GM18502 (cell line): ENCODE measurements around the gene RNF214.

ENCODE experiments used
- ATAC-seq: cut with Tn5 transposase; IDR thresholded peaks from one replicate; pipeline ENCODE4 v1.9.1; 2021; ENCODE audit warnings: mild to moderate bottlenecking; ENCODE audit not compliant: unreplicated experiment, poor library complexity

Gene RNF214

DNA sequence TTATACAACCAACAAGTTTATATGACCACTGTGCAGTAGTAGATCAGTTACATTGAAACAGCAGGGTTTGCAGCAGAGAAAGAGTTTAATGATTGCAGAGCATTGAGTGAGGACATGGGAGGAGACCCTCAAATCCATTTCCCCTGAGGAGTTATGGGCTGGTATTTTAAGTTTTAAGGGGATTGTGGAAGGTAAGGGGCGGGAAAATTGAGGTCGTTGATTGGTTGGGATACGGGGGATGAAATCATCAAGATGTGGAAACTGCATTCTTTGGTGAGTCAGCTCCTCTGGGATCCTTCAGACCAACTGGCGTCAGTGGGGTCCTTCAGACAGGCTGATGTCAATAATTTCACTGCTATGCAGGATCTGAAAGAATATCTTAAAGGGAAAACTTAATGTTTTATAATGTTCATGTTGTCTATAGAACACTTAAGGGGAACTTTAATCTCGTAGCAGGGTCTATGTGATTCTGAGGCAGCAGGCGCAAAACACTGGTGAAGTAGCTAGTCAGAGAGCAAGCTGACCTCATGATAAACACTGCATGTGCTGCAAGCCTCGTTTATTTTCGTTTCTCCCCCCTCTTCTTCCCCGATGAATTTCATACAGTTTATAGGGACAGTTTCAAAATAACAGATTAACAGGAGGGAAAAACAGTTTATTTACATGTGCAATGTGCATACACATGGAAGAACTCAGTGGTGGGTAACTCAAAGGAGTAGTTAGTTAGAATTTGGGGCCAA lies 41.2 kb downstream of the RNF214 start:
- ATAC-seq, result no peak

DNA sequence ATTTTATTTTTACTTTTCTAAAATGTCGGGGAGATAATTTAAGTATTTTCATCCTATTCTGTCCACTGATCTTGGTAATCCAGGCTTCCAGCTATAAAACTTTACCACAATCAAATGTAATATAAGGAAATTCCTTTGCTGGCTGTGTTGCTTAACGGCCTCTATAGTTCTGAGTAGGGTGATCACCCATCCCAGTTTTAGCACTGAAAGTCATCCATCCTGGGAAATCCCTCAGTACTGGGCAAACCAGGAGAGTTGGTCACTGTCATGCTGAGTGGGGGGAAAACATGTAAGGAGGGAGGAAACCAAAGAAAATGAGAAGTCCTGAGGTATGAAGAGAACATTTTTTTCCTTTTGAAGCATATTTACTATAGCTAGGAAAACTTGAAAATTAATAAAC lies 45.9 kb downstream of the RNF214 start:
- ATAC-seq, result no peak

DNA sequence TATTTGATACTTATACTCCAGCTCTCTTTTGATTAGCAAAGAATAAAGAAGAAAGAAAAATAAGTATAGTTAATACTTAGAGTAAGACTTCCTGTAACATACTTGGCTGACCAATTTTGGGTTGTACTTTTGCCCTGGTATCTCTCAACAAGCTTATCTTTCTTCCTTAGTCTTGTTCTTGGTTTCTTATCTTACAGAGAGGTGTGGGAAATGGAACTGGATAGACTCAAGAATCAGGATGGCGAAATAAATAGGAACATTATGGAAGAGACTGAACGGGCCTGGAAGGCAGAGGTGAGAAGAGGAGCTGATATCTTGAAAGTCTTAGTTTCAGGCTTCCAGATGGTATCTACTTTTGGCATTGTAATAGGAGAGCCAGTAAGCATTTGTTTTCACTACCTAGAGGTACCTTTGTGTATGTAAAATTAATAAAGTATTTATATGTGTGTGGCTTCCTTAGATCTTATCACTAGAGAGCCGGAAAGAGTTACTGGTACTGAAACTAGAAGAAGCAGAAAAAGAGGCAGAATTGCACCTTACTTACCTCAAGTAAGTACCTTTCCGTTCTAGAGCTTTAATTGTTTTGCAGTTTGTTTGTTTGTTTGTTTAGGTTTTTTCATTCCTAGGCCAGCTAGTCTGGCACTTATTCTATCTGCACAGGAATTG lies 47.4 kb downstream of the RNF214 start:
- ATAC-seq, result no peak

DNA sequence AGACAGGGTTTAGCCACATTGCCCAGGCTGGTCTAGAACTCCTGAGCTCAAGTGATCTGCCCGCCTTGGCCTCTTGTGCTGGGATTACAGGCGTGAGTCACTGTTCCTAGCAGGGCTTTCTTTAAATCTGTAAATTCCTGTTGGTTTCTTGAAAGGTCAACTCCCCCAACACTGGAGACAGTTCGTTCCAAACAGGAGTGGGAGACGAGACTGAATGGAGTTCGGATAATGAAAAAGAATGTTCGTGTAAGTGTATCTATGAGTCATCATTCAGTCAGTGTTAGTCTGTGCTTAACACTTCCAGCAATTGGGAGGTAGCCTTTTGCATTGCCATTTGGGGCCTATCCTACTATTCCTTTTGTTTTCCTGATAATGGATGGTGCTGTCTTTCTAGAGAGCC lies 48.7 kb downstream of the RNF214 start:
- no peak for ATAC-seq

DNA sequence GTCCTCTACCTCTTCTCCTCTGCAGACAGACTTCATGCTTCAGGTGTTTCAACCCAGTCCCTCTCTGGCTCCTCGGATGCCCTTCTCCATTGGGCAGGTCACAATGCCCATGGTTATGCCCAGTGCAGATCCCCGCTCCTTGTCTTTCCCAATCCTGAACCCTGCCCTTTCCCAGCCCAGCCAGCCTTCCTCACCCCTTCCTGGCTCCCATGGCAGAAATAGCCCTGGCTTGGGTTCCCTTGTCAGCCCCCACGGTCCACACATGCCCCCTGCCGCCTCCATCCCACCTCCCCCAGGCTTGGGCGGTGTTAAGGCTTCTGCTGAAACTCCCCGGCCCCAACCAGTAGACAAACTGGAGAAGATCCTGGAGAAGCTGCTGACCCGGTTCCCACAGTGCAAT lies 49.4 kb downstream of the RNF214 start:
- no peak for ATAC-seq

DNA sequence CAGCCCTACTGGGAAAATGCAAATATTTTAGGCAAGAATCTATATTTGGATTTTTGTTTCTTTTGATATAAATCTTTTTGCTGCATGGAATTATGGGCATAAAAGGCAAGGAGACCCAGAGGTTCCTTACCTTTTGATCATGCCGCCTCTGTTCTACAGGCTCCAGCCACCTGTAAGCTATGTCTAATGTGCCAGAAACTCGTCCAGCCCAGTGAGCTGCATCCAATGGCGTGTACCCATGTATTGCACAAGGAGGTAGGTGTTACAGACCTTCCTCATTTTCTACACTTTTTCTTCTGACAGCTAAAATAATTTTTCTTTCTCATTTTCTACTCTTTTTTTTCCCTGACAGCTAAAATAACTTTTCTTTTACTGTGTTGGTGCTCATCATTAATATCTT lies 50.5 kb downstream of the RNF214 start:
- ATAC-seq, result no peak

DNA sequence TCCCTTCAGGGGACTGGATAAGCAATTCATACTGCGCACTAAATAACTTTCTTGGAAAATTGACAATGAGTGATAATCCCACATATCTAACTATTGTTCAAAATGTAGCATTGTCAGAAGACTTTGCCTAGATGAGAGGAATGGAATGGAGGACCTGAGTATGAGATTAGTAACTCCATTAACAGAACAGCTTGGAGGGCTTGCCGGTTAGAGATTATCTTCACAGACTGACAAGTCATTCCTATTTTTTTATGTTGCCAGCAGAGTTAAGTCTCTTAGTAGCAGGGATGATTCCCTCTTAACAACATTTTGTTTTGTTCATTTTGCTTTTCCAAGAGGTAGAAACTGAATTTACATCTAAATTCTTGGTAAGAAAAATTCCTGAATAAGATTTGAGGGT lies 51.6 kb downstream of the RNF214 start:
- ATAC-seq, result no peak

- ATAC-seq, result no peak
Observed at GRCh38 chr11:117286588-117286987, 54.1 kb downstream of the RNF214 start.

GRCh38 chr11:117287668-117288067 lies 55.2 kb downstream of the RNF214 start:
- ATAC-seq, result no peak

DNA sequence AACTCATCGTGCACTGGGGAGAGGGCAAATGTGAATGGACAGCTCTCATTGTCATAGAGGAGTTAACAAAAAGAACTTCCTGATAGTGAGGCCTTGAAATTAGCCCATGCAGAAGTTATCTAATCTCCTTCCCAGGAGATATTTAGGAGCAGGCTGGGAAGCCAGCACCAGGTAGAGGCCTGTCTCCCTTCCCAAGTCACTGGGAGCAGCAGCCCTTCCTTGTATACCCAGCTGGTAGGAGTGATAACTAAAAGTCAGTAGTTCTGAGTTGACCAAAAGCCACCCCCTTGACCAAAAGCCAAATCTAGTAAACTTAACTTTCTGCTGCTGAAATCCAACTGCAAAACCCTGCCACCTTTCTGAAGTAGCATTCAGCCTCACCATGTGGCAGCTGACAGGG lies 57.3 kb downstream of the RNF214 start:
- no peak for ATAC-seq

GRCh38 chr11:117290809-117291396 lies 58.4 kb downstream of the RNF214 start, which contains the start of gene BACE1-AS:
BACE1-AS (plus strand) TSS chr11:117291346.
- no peak for ATAC-seq

DNA sequence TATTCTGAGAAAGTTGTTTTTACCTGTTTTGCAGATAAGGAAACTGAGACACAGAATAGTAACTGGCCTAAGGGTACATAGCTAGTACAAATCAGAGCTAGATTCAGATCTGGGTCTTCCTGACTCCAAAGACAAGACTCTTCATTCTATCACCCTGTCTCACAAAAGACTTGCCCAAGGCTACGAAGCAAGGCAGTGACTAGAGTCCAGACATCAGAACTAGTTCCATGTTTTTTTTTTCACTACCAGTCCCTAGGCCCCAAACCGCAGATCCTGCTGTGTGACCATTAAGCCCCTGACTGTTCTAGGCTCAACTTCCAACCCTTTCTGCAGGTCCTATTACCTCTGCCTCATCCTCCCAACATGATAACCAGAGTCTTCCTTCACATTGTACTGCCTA lies 60.1 kb downstream of the RNF214 start:
- no peak for ATAC-seq

DNA sequence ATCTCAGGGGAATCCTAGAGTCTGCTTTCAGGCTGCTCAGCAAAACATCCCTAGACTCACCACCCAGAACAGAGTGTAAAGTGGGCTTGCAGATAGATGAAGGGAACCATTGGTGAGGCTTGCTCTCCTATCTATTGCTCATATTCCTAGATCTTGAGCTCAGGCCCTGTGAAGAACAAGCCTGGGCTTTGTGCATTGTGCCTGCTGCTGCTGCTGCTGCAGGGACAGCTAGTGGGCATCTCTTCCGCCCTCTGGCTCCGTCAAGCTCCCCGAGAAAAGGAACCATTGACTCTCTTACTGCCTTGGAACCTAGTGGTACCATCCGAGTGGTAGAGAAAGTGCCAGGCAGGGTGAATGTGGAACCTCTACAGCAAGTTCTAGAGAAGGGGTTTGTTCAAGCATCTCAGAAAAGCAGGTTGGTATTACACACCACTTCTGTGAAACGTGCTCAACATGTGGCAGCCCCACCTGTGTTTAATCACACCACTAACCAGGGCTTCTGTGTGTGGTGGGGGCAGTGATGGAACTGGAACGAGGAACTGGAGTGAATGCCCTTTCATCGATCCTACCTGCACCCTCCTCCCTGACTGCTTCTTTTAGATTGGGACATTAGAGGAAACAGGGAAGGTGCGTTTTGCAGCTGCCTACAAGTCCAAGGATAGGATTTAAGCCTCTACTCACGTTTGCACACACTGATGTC lies 63.1 kb downstream of the RNF214 start:
- ATAC-seq, result no peak

GRCh38 chr11:117296881-117297280 lies 64.4 kb downstream of the RNF214 start:
- no peak for ATAC-seq

GRCh38 chr11:117298195-117298594 lies 65.7 kb downstream of the RNF214 start:
- no peak for ATAC-seq

DNA sequence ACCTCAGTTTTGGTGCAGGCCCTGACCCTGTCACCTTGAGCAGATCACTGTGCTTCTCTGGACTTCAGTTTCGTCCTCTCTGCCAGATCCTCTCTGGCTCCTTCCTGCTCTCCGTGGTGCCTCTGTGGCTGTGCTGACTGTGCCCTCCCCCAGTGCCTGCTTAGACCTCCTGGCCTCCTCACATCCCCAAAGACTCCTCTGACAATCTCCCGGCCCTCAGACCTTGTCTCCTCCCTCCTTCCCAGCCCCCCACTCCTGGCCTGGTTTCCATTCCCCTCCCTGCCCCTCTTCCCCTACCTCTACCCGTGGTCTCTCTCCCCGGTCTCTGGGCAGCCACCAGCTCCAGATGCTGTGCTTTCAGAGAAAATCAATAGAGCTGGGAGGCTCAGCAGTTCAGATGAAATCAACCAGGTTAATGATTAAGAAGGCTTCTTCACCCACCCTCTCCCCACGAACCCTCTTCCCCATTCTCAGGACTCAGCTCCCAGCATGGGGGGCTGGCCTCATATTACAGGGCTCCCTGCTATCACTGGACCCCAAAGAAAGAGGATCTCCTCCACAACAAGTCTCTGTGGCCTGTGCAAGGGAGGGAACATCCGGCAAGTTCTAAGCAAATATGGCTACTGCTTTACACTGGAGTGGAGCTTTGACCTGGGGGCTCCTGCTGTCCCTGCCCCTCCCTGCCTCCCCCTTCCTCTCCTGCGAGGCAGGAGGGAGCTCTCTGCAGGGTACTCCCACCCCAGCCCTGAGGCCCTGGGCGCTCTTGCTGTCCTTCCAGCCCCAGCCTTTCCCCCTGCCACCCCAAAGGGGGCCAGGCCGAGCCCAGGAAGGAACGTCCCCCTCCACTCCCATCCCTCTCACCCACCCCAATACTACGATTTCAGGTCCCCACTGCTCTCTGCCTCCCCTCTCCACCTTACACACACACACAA lies 67.1 kb downstream of the RNF214 start:
- ATAC-seq, result no peak

DNA sequence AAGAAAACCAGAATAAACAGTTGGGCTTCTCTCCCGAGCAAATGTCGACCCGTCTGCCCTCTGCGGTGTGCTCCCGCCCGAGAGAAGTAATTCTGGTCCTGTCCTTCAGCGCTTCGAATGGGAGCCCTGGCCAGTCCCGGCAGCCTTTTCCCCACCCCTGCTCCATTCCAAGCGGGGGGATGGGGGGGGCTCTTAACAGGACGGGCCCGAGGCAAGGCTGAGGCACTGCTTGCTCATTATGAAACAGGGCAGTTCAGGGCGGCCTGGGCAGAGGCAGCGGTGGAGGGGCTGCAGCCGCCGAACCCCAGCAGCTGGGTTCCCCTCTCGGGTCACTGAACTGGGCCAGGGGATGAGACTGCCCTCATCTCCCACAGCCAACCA lies 67.8 kb downstream of the RNF214 start:
- no peak for ATAC-seq

GRCh38 chr11:117300773-117301172 lies 68.3 kb downstream of the RNF214 start:
- no peak for ATAC-seq

DNA sequence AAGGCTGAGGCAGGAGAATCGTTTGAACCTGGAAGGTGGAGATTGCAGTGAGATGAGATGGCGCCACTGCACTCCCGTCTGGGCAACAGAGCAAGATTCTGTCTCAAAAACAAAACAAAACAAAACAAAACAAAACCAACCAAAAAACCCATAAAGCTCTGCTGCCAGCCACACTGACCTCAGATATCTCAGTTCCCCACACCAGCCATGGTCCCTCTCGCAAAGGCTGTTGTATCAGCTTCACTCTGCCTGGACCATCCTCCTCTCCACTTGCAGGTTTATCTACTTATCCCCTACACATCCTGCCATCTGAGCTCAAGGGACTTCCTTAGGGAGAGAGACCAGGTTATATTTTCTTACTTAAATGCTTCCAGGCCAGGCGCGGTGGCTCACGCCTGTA lies 69.8 kb downstream of the RNF214 start:
- no peak for ATAC-seq

DNA sequence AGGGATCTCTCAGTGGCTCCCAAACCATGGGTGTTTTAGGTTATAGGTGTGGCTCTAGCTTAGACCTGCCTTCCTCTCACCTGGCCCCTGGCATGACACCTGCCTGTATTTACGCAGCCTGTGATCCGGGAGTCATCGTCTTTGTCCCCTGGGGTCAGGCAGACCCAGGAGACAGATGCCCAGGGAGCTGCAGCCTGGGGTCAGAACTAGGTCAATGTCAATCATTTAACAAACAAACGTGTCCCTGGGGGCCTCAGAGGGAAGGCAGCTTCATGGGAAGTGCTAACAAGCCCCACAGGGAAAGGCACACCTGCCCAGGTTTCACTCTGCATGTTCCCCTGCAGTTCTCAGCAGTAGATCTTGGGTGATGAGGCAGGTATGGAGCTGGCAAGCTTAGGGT lies 70.6 kb downstream of the RNF214 start:
- ATAC-seq, result no peak
